GM12874 (cell line): ENCODE results near the gene MYO1E.

Experiments
- CTCF ChIP-seq: IDR thresholded peaks from 2 replicates; pipeline ENCODE4 v1.5.1; 2011; ENCODE audit warnings: low read depth, mild to moderate bottlenecking, control low read depth, low read length, moderate library complexity; ENCODE audit not compliant: insufficient read depth

MYO1E gene

DNA sequence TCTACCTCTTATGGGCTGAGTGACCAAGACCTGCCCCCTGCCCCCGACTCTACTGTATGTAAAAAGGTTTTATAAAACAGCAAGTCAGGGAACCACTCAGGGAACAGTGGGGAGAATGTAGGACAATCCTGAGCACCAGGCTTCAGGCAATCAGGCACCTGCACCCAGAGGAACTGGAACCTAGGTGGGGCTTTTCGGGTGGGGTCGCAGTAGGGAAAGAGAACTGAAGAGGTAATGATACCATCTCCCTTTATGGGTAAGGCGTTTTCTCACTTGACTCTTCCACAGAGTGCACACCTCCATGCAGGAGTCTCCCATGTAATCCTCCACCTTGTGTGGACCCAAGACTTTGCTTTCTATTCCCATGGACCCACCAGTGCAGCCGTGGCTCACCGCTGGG lies 45.8 kb downstream of the MYO1E start:
- no peak for TF ChIP-seq CTCF

GRCh38 chr15:59322056-59322759 lies 50.5 kb downstream of the MYO1E start:
- TF ChIP-seq CTCF, result no peak

GRCh38 chr15:59321000-59321689 lies 51.5 kb downstream of the MYO1E start:
- no peak for TF ChIP-seq CTCF

DNA sequence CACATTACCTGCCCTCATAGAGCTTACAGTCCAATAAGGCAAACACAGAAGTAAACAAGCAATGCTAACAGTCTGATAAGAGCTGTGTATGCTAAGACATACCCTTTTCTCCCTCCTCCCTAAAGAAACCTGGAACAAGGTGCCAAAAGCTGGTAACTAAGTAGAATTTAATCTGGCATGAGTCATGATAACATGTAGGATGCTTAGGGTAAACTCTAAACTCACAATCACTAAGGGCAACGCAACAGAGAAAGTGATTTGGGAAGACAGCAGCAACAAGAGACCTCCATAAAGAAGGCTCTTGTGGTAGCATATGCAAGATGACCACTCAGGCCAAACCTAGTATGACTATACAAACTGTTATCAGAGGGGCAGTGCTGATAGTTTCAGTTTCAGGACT lies 55.5 kb downstream of the MYO1E start:
- no peak for TF ChIP-seq CTCF

- no peak for TF ChIP-seq CTCF
Observed at GRCh38 chr15:59315914-59316451, 56.7 kb downstream of the MYO1E start.

DNA sequence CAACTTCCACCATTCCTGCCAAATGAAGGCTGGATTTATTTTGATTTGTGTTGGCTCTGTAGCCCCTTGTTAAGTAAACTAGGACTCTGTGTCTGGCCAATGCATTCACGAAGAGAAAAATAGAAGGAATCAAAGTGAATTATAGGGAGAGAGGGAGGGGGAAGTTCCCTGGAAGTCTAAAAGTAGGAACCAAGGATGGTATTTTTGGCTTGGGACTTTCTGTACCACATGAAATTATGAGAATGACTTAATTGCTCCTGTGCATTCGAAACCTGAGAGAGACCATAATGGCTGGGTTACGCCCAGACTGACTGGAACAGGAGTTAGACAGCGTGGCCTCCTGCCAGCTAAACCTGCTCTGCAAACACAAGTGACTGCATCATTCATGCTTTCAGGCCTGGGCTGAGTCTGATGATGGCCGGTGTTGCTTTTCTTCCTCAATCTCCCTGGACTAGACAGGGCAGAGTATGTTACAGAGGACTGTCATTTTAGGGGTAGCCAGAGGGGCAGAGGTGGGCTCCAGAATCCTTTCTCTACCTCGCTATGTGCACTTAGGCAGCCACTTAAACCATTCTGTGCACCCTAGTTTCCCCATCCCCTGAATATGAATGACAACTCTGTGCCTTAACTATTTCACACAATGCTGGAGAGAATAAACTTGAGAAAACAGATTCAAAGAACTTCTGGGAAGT lies 58.9 kb downstream of the MYO1E start:
- TF ChIP-seq CTCF, result no peak

- TF ChIP-seq CTCF, result no peak
Observed at GRCh38 chr15:59312205-59312604, 60.5 kb downstream of the MYO1E start.
